Measurements from ENCODE around the gene KIFAP3.
"Not testable (repeated sequence)": the region's sequence is repeated elsewhere in the genome, so short reads cannot be mapped to it uniquely, and the experiment has no call there.

KIFAP3 gene

DNA sequence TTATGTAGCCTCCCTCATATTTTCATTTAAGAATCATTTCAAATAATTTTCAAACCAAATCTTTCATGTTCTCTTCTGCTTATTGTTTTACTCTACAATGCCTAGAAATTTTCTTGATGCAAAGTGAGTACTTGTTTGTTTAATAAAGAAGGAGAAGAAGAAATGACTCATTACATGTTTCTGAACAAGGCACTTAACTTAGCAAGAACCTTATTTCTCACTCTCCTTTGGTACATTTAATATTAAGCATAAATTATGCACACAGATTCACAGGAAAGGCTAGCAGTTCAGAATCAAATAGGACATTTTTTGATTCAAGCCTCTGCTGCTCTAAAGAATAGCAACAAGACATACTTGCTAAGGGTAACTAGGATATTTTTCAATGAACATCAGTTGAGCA is 189.9 kb downstream of the KIFAP3 start:
- DNase-seq = no peak

DNA sequence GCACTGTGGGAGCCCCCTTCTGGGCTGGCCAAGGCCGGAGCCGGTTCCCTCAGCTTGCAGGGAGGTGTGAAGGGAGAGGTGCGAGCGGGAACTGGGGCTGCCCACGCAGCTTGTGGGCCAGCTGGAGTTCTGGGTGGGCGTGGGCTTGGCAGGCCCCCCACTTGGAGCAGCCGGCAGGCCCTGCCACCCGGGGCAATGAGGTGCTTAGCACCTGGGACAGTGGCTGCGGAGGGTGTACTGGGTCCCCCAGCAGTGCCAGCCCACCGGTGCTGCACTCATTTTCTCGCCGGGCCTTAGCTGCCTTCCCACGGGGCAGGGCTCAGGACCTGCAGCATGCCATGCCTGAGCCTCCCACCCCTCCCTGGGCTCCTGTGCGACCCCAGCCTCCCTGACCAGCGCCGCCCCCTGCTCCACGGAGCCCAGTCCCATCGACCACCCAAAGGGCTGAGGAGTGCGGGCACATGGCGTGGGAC is 192.4 kb downstream of the KIFAP3 start:
- DNase-seq = no peak

DNA sequence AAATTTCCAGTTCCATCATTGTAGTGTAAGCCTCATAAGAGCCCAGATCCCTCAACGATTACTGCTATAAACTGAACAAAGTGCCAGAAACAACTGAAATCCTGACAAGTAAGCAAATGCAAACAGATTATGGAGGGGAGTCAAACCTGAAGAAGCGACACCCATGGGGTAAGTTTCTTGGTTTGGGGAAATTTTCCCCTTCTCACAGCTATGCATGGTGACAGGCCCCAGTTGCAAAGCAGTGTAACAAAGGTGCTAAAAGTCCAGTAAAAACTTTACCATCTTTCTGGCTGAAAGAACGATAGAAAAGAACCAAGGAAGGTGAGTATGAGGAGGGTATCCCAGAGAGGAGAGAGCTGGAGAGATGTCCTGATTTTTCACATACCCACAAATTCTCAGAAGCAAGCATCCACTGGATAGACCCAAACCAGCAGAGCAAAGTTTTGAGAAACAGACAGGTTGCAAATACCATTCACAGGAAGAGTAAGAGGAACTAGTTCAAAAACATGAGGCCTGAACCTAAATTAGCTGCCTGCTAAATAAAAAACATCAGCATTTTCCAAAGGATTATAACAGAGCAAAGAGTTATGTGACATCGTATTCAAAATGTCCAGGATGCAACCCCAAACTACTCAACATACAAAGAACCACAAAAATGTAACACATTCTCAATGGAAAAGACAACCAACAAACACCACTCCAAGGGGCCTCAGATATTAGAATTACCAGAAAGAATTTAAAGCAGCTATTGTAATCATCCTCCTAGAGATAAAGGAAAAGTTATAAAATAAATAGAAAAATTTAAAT is 195.3 kb downstream of the KIFAP3 start:
- DNase-seq = no peak

DNA sequence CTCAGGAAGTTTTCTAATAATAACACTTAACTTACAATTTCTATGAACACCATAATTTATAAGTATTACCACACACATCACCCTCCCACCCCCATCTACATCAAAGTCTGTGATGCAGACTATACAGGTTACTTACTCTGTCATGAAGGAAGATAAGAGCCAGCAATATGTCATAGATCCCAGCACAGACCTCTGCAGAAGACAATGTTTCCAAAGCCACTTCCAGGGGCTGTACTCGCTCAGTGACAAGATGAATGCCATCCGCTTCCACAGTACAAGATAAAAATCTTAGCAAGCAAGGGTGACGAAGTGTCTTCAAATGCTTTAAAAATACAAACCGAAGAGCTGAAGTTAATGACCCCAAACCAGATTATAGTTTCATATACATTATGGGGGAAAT is 196.0 kb downstream of the KIFAP3 start:
- DNase-seq = no peak

DNA sequence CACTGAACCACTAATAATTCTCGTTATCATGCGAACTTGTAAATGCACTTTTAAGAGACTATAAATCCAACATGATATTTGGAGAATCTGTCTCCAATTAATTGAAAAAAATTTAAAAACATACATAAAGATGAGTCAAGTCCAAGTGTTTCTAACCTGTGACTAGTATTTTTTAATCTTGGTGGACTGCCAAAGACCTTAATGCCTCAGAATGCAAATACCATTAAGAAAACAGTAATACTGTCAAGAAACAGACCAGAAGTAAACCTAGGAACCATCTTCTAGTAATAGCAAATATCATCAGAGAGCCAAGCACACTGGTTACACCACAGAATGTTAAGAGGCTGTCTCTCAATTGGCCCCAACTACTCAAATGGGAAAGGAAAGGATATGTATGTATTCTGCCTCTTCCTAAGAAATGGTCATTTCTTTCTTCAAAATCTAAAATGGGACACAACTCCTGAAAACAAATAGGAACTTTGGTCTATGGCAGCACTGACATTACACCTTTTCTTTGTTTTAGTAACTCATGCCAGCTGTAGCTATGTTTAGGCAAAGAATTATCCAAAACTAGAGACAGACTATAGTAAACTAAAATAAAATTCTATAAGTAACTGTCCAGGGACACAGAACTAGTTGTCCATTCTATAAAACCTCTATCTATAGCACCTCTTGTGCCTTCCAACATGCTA is 196.5 kb downstream of the KIFAP3 start:
- DNase-seq = no peak

DNA sequence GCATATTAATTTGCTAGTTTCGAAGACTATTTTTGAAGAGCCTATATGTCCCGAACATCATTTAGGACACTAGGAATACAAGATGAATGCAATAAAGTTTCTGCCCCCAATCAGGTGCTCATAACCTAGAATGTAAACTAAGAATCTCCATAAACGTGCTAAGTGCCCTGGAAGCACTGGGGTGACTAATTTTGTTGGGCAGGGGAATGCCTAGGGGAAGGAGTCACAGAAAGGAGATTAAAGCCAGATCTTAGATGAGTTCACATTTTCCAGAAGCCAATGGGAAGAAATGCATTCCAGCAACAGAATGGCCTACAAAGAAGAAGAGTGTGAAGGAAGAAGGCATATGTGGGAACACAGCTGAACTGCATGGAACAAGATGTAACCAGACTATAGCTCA is 200.3 kb downstream of the KIFAP3 start:
- no peak for DNase-seq

DNA sequence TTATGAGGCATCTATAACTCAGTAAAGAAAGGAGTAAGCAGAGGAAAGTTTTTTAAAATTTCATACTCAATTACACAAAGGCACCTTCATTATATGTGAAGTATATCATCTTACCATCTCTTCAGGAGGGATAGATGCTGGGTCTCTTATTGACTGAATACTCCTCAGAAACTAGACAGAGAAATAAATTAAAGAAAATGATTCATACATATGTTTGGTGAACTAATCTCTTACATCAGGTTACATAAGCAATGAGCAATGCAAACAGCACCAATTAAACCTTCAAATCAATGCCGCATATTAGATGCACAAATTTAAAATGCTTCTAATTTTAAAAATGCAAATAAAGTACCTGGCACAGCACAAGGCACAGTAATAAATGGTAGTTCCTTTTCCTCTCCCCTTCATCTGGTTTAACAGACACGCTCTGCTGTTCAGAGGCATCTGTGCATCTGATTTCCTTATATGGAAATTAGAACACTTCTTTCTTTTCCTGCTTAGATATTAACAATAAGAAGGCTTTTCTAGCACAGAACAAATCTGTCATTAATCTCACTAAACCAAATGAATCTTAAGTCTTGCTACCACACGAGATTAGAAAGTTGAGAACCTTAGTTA is 200.8 kb downstream of the KIFAP3 start:
- no peak for DNase-seq

DNA sequence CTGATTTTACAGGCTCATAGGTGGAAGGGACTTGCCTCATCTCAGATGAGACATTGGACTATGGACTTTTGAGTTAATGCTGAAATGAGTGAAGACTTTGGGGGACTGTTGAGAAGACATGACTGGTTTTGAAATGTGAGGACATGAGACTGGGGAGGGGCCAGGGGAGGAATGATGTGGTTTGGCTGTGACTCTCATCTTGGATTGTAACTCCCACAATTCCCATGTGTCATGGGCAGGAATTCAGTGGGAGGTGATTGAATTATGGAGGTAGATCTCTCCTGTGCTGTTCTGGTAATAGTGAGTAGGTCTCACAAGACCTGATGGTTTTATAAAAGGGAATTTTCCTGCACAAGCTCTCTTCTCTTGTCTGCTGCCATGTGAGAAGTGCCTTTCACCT is 201.6 kb downstream of the KIFAP3 start:
- DNase-seq = no peak

DNA sequence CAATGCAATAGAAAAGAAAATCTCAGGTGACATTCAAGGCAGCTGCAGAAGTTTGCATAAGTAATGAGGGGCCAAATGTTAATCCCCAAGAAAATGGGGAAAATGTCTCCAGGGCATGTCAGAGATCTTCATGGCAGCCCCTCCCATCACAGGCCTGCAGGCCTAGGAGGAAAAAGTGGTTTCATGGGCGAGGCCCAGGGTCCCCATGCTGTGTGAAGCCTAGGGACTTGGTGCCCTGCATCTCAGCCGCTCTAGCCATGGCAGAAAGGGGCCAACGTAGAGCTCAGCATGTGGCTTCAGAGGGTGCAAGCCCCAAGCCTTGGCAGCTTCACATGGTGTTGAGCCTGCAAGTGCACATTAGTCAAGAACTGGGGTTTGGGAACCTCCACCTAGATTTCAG is 202.5 kb downstream of the KIFAP3 start:
- DNase-seq = not testable (repeated sequence)

All from stimulated activated CD4-positive, alpha-beta T cell treated with anti-CD3 and anti-CD28 coated beads, Interleukin-4, amount 100 ng/mL, for 1 hour (primary cell).